ENCODE data around the gene WDR88.
"Not testable (repeated sequence)": the region's sequence is repeated elsewhere in the genome, so short reads cannot be mapped to it uniquely, and the experiment has no call there.

Gene WDR88

DNA sequence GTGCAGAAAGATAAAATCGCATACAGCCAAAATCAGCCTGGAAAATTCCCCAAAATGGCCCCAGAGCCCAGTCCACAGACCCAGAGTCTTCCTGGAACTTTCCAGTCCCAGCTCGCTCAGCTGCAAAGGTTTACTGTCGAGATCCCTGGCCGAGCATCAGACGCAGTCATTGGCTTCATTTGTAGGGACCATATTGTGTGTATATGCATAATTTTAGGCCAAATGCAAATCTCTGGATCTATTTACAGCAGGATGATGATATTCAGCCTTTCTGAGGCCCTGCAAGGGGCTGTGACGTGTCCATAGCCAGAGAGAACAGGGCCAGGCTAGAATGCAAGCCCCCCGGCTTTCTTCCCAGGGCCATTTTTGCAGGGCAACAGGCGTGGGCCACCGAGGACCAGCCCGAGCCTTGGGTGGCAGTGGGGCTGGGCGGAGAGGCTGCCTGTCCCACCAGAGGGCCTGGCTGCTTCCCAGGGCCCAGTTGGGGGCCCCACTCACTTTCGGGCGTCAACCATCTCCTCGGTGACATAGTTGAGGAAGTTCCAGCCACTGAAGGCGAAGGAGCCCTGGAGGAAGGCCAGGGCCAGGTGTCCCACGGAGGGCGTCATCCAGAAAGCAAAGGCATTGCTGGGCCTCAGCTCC is 80.0 kb downstream of the WDR88 start:
- DNase-seq (ENCODE audit: low read depth): no peak

DNA sequence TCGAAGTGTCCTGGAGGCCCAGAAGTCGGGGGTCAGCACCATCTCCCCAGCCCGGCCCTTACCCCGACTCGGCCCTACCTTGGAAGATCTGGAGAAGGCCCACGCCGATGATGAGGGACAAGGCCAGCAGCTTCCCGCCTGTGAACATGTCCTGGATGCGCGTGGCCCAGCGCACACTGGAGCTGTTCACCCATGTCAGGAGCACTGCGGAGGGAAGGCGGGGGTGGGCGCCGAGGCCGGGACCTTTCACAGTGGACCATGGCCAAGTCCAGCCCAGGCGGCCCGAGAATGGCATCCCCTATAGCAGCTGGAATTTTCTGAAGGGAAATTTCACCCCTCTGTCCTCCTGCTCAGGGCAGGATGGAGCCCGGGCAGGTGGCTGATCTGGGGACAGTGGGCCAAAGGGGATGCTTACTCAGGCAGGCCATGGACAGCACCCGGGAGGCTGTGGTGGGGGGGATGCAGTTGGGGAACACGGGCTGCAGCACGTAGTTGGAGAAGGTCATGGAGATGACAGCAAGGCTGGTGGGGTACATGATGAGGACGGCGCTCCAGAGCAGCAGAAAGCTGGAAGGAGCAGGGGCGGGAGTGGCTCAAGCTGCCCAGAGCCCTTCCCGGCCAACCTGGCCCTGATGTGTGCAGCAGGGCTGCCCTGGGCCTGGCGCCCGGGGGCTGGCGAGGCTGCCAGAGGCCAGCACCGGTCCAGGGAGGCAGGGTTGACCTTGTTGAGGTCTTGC is 80.7 kb downstream of the WDR88 start:
- DNase-seq (ENCODE audit: low read depth): no peak

DNA sequence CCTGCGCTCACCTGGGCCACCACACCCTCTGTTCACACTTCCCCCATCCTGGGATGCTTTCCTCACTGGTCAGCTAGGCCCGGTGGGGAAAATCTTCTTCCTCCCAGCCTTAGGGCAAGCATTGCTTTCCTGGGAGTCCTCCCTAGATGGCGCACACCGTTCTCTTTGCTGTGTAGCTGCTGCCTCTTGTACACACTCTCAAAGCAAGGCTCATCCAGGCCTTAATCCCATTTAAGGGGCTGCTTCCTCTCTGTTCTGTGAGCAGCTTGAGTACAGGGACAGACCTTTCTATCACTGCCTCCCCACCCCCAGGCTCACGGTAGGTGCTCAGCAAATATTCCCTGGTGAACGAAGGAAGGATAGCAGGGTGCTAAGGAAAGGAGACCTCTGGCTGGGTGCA is 82.7 kb downstream of the WDR88 start:
- no peak for DNase-seq (ENCODE audit: low read depth)

DNA sequence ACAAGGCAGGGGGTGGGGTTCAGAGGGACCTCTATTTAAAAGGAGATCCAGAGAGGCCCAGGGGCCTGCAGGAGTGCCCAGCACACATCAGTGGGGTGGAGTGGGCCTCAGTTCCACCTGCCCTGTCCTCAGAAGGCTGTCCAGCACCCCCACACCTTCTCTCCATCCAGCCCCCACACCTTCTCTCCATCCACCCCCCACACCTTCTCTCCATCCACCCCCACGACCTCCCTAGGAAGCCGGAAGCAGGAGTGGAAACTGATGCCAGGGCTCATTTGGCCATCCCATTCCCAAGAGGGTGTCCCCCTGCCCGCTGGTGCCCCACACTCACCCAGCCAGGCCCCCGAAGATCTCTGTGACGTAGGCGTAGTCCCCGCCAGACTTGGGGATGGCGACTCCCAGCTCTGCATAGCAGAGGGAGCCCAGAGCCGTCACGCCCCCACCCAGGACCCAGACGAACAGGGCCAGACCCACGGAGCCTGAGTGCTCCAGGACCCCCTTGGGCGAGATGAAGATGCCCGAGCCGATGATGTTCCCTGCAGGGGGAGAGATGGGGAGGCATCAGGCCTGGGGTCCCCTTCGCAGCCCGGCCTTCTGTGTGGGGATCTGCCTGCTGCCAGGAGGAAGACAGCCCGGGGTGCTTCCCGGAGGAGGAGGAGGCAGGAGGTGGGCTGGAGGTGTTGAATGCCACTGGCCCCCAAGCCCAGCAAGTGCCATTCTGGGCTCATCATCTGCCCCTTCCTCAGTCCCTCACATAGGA is 83.7 kb downstream of the WDR88 start:
- no peak for DNase-seq (ENCODE audit: low read depth)

- no peak for DNase-seq (ENCODE audit: low read depth)
Measured at GRCh38 chr19:33216198-33216830, 84.4 kb downstream of the WDR88 start.

DNA sequence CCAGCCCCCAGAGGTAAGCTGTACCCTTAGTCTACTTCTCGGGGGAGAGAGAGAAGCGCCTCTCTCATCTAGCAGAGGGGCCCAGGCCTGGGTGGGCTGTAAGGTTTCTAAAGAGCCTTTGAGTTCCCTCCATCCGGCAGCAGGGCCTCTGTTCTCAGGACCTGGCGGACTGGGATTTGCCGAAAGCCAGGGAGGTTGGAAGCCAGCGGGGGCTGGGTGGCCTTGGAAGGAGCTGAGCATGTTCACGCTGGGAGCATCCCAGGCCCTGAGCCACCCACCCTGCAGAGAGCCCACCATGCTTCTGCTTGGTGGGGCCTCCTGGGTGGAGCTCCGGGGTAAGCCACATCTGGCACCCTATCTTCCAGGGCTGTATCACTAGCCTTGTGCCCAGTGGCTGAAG is 86.0 kb downstream of the WDR88 start:
- no peak for DNase-seq (ENCODE audit: low read depth)

DNA sequence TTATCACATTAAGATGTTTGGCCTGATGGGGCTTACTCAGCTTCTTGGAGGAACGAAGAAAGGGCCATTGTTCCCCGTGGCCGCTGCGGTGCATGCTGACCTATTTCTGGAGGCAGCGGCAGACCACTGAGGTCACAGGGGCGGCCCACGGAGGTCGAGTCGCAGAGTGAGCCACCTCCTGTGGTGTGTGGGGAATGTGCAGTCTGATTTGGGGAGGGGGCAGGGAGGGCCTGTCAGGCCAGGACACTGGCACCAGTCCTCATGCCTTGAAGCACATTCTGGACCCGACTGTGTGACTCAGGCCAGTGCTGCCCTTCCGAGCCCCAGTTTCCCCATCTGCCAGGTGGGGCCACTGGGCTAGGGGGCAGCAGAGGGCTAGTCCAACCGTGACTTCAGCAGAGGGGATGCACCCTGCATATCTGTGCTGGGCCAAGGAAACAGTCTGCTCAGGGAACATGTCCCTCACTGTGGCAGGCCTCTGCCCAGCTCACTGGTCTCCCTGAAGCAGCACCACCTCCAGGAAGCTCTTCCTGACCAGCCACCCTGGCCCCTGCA is 87.4 kb downstream of the WDR88 start:
- DNase-seq (ENCODE audit: low read depth): no peak

DNA sequence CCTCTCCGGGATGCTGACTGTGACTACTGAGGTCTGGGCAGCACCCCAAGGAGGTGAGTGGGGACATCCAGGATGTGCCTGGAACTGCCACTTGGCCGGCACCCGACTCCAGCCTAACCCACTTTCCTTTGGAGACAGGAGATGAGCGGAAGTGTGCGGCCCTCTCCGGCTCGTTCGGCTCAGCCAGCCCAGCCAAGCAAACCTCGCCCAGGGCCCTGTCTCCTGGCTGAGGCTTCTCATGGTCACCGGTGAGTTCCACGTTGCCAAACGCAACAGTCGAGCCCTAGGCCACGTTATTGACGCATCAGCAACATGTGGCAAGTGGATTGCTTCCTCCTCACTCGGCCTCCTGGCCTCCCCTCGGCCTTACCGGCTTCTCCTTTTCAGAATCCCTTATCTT is 88.2 kb downstream of the WDR88 start:
- no peak for DNase-seq (ENCODE audit: low read depth)

DNA sequence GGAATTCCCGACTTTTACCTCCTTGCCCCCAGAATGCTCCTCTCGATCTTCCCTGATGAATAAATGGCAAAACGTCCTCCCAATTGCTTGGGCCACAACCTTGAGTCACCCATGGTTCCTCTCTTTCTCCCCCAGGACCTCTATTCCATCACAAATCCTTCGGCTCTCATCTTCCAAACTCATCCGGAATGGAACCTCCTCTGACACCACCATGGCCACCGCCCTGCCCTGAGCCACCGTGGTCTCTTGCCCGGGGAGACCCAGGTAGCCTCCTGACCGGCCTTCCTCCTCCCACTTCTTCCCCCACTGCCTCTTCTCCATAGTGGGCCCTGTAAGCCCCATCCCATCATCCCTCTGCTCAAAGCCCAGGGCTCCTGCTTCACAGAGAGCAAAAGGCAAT is 88.8 kb downstream of the WDR88 start:
- no peak for DNase-seq (ENCODE audit: low read depth)

GRCh38 chr19:33221638-33222037 is 89.7 kb downstream of the WDR88 start:
- DNase-seq (ENCODE audit: low read depth): no peak

DNA sequence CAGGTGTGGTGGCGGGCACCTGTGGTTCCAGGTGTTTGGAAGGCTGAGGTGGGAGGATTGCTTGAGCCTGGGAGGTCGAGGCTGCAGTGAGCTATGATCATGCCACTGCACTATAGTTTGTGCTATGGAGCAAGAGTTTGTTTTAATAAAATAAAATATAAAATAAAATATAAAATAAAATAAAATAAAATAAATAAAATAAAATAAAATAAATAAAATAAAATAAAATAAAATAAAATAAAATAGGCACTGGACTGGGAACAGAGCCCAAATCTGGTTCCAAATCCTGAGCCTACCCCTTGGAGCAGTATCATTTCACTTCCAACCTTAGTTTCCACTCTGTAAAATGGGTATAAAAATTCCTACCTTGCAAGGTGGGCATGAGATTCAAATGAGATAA is 90.3 kb downstream of the WDR88 start:
- DNase-seq (ENCODE audit: low read depth): not testable (repeated sequence)

- DNase-seq (ENCODE audit: low read depth): no peak
Measured at GRCh38 chr19:33224694-33225457, 93.0 kb downstream of the WDR88 start.
